DND-41 (cell line): ENCODE data around the gene HOXB7.

Experiments used
- ATAC-seq: fragments of 200-7000 bp; cut with Tn5 transposase; 3 replicates; pipeline ENCODE4 v1.9.1; 2021; ENCODE audit warnings: low read depth; ENCODE audit not compliant: insufficient read depth
- DNase-seq: peaks from one replicate; pipeline ENCODE4 v3.0.0-alpha.2; 2020
- H2AFZ ChIP-seq: 2 replicates; pipeline ENCODE4 v1.6.0; 2012; ENCODE audit warnings: low read depth, low read length
- H3K27ac ChIP-seq: 2 replicates; pipeline ENCODE4 v1.5.1; 2012; ENCODE audit warnings: low read length, inconsistent platforms
- H3K27me3 ChIP-seq: fragments of 200-600 bp; sonication (generic); 2 replicates; pipeline ENCODE4 v1.6.0; 2012; ENCODE audit warnings: low read length, mild to moderate bottlenecking, inconsistent platforms; ENCODE audit not compliant: insufficient read depth, poor library complexity
- H3K36me3 ChIP-seq: 2 replicates; pipeline ENCODE4 v1.5.1; 2012; ENCODE audit warnings: low read length, inconsistent platforms; ENCODE audit not compliant: insufficient read depth
- H3K4me1 ChIP-seq: 2 replicates; pipeline ENCODE4 v1.5.1; 2012; ENCODE audit warnings: mild to moderate bottlenecking, low read length; ENCODE audit not compliant: insufficient read depth
- H3K4me2 ChIP-seq: 2 replicates; pipeline ENCODE4 v1.6.0; 2012; ENCODE audit warnings: mild to moderate bottlenecking, moderate library complexity, low read length, inconsistent platforms; ENCODE audit not compliant: insufficient read depth
- H3K4me3 ChIP-seq, 2 experiments: fragments of 200-600 bp in 1 of 2; shearing (Covaris generic) in 1 of 2; 2 replicates each; pipeline ENCODE4 v1.5.1; 2012 to 2016; ENCODE audit warnings: inconsistent platforms in 2 of 2, low read length in 2 of 2, mild to moderate bottlenecking in 2 of 2, low read depth in 1 of 2, moderate library complexity in 1 of 2
- H3K79me2 ChIP-seq: 2 replicates; pipeline ENCODE4 v1.6.0; 2012; ENCODE audit warnings: low read length, inconsistent platforms; ENCODE audit not compliant: insufficient read depth
- H3K9ac ChIP-seq: 2 replicates; pipeline ENCODE4 v1.6.0; 2012; ENCODE audit warnings: low read depth, mild to moderate bottlenecking, inconsistent platforms, low read length, moderate library complexity
- H3K9me3 ChIP-seq: 2 replicates; pipeline ENCODE4 v1.5.1; 2012; ENCODE audit warnings: low read length, moderate library complexity, mild to moderate bottlenecking, inconsistent platforms; ENCODE audit not compliant: insufficient read depth, severe bottlenecking
- H4K20me1 ChIP-seq: 2 replicates; pipeline ENCODE4 v1.6.0; 2012; ENCODE audit warnings: low read length; ENCODE audit not compliant: insufficient read depth
- EZH2 ChIP-seq: IDR thresholded peaks from 3 replicates; pipeline ENCODE4 v1.6.1; 2012; ENCODE audit warnings: borderline replicate concordance, low read depth, mild to moderate bottlenecking, moderate library complexity, low read length, inconsistent platforms; ENCODE audit not compliant: severe bottlenecking
- TF ChIP-seq, protein P1 (sequence below): IDR thresholded peaks from 2 replicates; pipeline ENCODE4 v1.5.1; 2012; ENCODE audit warnings: borderline replicate concordance, low read length, moderate library complexity, mild to moderate bottlenecking; ENCODE audit not compliant: poor library complexity, severe bottlenecking; ENCODE audit errors: extremely low read depth

Gene HOXB7

DNA sequence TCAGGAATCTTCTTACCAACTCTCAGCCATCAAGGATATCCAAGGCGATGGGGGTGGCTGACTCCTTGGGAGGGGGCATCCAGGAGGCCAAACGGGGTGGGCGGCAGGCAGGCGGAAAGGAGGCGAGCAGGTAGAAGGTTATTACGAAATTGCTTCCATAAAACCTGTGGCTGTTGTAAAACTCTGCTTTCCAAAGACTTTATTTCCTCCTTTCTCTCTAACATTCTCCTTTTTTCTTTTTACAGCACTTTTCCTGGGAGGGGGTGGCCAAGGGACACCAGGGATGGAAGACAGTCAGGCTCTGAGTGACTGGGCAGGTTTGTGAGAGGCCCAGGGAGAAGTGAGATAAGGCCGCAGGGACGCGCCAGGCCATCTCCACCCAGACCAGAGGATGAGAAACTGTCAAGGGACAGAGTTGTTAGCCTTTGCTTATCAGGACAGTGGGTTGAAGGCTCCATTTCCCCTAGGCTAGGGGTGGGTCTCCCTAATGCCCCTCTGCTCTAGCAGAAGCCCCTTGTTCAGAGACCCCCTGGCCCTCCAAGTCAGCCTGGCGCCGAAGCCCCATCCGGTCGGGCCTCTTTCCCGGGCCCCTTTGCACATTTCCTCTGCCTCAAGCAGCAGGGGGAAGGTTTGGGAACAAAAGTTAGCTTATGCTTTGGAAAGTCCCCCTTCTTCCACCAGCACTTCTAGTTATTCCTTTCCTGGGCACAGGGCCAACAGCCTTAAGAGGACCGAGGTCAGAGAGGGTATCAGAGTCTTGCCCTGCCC lies 20.3 kb upstream of the HOXB7 start:
- Histone ChIP-seq H3K27me3 (peaks cover 56% of the 10 kb centered on the region), H3K4me1 (no peaks in the 10 kb centered on the region), H3K27ac (no peak overlapping the region), H3K4me2 (no peak overlapping the region), H2AFZ (no peak overlapping the region), H3K4me3 (no peak overlapping the region), H3K9me3 (no peaks in the 10 kb centered on the region), H3K79me2 (no peaks in the 10 kb centered on the region), H4K20me1 (no peaks in the 10 kb centered on the region), H3K9ac (no peak overlapping the region), H3K36me3 (no peaks in the 10 kb centered on the region)
- ATAC-seq = no peak
- TF ChIP-seq, protein P1, sequence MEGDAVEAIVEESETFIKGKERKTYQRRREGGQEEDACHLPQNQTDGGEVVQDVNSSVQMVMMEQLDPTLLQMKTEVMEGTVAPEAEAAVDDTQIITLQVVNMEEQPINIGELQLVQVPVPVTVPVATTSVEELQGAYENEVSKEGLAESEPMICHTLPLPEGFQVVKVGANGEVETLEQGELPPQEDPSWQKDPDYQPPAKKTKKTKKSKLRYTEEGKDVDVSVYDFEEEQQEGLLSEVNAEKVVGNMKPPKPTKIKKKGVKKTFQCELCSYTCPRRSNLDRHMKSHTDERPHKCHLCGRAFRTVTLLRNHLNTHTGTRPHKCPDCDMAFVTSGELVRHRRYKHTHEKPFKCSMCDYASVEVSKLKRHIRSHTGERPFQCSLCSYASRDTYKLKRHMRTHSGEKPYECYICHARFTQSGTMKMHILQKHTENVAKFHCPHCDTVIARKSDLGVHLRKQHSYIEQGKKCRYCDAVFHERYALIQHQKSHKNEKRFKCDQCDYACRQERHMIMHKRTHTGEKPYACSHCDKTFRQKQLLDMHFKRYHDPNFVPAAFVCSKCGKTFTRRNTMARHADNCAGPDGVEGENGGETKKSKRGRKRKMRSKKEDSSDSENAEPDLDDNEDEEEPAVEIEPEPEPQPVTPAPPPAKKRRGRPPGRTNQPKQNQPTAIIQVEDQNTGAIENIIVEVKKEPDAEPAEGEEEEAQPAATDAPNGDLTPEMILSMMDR = no peak
- no peak for TF ChIP-seq EZH2
- DNase-seq = no peak

GRCh38 chr17:48630009-48630924 lies 19.4 kb upstream of the HOXB7 start:
- TF ChIP-seq EZH2 = no peak
- TF ChIP-seq, protein P1 = no peak

DNA sequence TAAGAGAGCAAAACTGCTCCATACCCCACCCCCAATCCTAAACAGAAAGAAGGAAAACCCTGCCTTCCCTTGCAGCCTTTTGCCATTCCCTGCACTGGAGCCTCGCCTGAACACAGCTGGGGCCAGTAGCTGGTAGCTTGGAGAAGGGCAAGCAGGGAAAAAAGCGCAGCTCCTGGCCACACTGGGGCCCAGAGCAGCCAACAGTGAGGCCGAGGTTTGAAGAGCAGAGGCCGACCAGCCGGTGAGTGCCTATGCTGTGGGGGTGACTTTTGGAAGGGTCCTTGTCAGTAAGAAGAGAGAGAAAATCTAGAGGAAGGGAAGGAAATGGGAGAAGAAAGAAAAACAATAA lies 18.6 kb upstream of the HOXB7 start:
- no peak for ATAC-seq
- no peaks in the 10 kb centered on the region for H3K9me3 ChIP-seq
- H3K4me1 ChIP-seq = no peaks in the 10 kb centered on the region
- no peaks in the 10 kb centered on the region for H4K20me1 ChIP-seq
- no peak overlapping the region for H3K27ac ChIP-seq
- H3K27me3 ChIP-seq = peaks cover 53% of the 10 kb centered on the region
- H3K4me2 ChIP-seq = no peak overlapping the region
- no peaks in the 10 kb centered on the region for H3K79me2 ChIP-seq
- H3K36me3 ChIP-seq = no peaks in the 10 kb centered on the region
- no peak overlapping the region for H2AFZ ChIP-seq
- TF ChIP-seq, protein P1 = no peak
- TF ChIP-seq EZH2 = no peak
- H3K4me3 ChIP-seq = no peak overlapping the region
- no peak overlapping the region for H3K9ac ChIP-seq
- DNase-seq = no peak

More at GRCh38 chr17:48630009-48630924, 19.4 kb upstream of the HOXB7 start:
- no peak overlapping the region for H3K9ac ChIP-seq
- no peak overlapping the region for H3K4me2 ChIP-seq
- ATAC-seq (no peak), DNase-seq (no peak)
- no peaks in the 10 kb centered on the region for H3K4me1 ChIP-seq
- peaks cover 52% of the 10 kb centered on the region for H3K27me3 ChIP-seq
- no peak overlapping the region for H2AFZ ChIP-seq
- no peaks in the 10 kb centered on the region for H3K9me3 ChIP-seq
- H4K20me1 ChIP-seq = no peaks in the 10 kb centered on the region
- no peaks in the 10 kb centered on the region for H3K36me3 ChIP-seq
- H3K27ac ChIP-seq = no peak overlapping the region
- H3K79me2 ChIP-seq = no peaks in the 10 kb centered on the region
- no peak overlapping the region for H3K4me3 ChIP-seq
